ENCODE results near the gene LMX1B. TPM values are rescaled to one million over a fixed set of nuclear protein-coding genes. Genes with fewer than 3 reads are reported as not detected.

The LMX1B gene
- total RNA-seq, 1 donor from 2014 or later: 1.3 TPM

DNA sequence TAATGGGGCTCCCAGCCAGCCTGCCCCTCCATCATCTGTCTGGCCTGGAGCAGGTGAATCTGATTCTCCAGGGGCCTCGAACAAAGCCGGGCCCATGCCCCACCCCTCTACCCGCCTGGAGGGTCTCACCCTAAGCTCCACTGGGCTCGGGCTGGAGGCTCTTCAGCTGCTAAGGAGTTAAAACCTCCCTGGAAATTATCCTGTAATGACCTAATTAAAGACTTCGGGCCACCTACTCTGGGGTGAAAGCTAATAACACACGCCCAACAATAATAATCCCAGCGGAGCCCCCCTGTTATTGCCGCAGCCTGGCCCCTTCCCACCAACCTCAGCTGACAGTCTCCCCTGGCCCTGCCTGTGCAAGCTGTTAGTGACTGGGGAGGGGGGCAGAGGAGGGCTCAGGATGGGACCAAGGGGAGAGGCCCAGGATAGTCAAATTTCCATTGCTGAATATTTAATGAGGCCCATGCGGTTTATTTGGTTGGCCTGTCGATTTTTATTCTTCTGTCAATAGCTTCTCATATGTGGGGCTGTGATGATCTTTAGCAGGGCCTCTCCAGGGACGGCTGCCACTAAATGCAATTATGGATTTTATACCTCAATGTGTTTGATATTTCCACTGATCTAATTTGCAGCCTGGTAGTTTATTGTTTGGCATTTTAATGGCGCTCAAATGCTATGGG lies 25.7 kb downstream of the LMX1B start:
- no peak overlapping the region for H3K4me3 ChIP-seq
- peaks cover 13% of the 10 kb centered on the region for H3K4me1 ChIP-seq
- DNase-seq: no peak
- intact Hi-C loops (cut with micrococcal nuclease): no loop called here
- no peaks in the 10 kb centered on the region for H3K36me3 ChIP-seq
- no peak overlapping the region for H3K27ac ChIP-seq (replicated peaks)
- no peaks in the 10 kb centered on the region for H3K9me3 ChIP-seq (replicated peaks)
- TF ChIP-seq, protein P1, sequence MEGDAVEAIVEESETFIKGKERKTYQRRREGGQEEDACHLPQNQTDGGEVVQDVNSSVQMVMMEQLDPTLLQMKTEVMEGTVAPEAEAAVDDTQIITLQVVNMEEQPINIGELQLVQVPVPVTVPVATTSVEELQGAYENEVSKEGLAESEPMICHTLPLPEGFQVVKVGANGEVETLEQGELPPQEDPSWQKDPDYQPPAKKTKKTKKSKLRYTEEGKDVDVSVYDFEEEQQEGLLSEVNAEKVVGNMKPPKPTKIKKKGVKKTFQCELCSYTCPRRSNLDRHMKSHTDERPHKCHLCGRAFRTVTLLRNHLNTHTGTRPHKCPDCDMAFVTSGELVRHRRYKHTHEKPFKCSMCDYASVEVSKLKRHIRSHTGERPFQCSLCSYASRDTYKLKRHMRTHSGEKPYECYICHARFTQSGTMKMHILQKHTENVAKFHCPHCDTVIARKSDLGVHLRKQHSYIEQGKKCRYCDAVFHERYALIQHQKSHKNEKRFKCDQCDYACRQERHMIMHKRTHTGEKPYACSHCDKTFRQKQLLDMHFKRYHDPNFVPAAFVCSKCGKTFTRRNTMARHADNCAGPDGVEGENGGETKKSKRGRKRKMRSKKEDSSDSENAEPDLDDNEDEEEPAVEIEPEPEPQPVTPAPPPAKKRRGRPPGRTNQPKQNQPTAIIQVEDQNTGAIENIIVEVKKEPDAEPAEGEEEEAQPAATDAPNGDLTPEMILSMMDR (IDR thresholded peaks at IDR 0.05; ENCODE audit: borderline replicate concordance): no peak
- H3K27me3 ChIP-seq (ENCODE audit: low read depth): peaks cover 100% of the 10 kb centered on the region

DNA sequence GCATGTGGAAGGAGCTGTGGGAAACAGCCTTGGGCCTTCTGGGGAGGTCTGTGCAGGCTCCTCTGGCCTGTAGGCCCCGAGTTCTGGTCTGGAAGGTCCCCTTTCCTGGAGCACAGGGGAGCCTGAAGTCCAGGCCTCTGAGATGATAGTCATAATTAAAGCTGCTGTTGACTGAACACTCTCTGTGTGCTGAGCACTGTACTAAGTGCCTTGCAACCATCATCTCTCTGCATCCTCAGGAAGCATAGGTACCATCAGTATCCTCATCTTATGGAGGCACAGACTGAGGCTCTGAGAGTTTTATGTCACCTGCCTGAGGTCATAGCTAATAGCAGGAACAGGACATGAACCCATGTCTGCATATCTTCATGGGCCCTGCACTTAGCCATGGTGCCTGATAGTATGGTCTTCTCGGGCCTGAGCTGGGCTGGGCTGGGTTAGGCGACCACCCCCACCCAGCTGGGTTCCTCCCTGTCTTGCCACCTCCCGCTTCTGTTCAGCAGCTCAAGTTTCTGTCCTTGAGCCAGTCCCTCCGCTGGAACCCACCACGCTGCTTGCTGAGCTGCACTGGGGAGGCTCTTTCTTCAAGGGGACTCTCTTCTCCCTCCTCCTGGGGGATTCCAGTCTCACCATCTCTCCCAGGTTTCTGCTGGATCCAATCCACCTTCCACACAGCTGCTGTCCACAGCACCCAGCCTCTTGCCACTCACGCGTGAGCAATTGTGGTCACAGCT lies 27.6 kb downstream of the LMX1B start:
- H3K27me3 ChIP-seq (ENCODE audit: low read depth): peaks cover 100% of the 10 kb centered on the region
- peaks cover 13% of the 10 kb centered on the region for H3K4me1 ChIP-seq
- no peaks in the 10 kb centered on the region for H3K36me3 ChIP-seq
- no peak for DNase-seq
- H3K4me3 ChIP-seq: no peak overlapping the region
- intact Hi-C loops (cut with micrococcal nuclease): no loop called here
- no peak overlapping the region for H3K27ac ChIP-seq (replicated peaks)
- TF ChIP-seq, protein P1 (IDR thresholded peaks at IDR 0.05; ENCODE audit: borderline replicate concordance): no peak
- no peaks in the 10 kb centered on the region for H3K9me3 ChIP-seq (replicated peaks)

DNA sequence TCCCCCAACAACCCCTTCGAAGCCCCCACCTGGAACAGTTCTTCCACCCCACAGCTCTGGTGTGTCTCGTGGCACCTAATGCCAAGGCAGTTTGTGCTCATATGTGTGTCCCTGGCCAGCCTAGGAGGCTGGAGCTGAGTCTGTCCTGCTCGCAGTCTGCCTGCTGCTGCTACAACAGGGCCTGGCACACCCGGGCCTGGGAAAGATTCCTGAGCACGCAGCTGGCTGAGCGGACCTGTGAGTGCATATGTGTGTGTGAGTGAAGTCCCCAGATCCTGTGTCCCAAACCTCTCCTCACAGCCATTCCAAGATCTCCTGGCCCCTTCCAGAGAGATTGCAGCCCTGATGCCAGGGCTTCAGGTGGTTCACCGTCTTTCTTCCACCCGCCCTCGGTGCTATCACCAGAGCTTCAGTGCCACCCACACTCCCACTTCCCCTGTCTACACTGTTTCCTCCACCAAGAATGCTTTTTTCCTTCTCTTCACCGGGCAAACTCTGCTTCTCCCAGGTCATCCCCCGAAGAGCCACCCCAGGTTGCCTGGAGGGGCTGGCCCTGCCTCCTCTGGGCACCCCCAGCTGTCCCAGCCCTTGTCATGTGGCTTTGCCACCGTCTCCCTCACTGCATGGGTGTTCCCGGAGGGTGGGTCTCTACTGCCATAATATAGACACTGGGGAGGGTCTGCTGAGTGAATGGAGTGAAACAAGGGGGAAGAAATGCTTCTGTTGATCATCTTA lies 28.4 kb downstream of the LMX1B start:
- intact Hi-C loops (cut with micrococcal nuclease): no loop called here
- H3K9me3 ChIP-seq (replicated peaks): no peaks in the 10 kb centered on the region
- H3K27ac ChIP-seq (replicated peaks): no peak overlapping the region
- no peak overlapping the region for H3K4me3 ChIP-seq
- H3K4me1 ChIP-seq: peaks cover 13% of the 10 kb centered on the region
- peaks cover 99% of the 10 kb centered on the region for H3K27me3 ChIP-seq (ENCODE audit: low read depth)
- no peak for DNase-seq
- no peaks in the 10 kb centered on the region for H3K36me3 ChIP-seq
- TF ChIP-seq, protein P1 (IDR thresholded peaks at IDR 0.05; ENCODE audit: borderline replicate concordance): no peak

DNA sequence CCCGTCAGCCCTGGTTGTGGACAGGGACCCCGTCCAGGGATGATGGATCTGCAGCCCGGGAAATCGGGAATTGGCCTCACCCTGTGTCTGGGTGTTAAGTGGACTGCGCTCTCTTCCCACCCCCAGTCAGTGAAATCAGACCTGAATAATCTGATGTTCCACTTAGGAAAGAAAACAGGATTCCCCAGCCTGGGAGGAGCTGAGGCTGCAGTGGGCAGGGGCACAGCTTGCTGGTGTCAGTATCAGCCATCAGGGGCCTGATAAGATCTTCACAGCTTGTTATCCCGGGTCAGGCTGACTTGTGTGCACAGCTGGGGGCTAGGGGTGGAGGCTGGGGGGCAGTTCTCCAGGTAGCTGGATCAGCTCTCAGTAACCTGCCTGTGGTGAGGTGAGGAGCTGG lies 29.1 kb downstream of the LMX1B start:
- H3K4me3 ChIP-seq: no peak overlapping the region
- H3K9me3 ChIP-seq (replicated peaks): no peaks in the 10 kb centered on the region
- H3K36me3 ChIP-seq: no peaks in the 10 kb centered on the region
- TF ChIP-seq, protein P1 (IDR thresholded peaks at IDR 0.05; ENCODE audit: borderline replicate concordance): no peak
- intact Hi-C loops (cut with micrococcal nuclease): no loop called here
- H3K4me1 ChIP-seq: peaks cover 13% of the 10 kb centered on the region
- H3K27me3 ChIP-seq (ENCODE audit: low read depth): peaks cover 99% of the 10 kb centered on the region
- H3K27ac ChIP-seq (replicated peaks): no peak overlapping the region
- DNase-seq: no peak

DNA sequence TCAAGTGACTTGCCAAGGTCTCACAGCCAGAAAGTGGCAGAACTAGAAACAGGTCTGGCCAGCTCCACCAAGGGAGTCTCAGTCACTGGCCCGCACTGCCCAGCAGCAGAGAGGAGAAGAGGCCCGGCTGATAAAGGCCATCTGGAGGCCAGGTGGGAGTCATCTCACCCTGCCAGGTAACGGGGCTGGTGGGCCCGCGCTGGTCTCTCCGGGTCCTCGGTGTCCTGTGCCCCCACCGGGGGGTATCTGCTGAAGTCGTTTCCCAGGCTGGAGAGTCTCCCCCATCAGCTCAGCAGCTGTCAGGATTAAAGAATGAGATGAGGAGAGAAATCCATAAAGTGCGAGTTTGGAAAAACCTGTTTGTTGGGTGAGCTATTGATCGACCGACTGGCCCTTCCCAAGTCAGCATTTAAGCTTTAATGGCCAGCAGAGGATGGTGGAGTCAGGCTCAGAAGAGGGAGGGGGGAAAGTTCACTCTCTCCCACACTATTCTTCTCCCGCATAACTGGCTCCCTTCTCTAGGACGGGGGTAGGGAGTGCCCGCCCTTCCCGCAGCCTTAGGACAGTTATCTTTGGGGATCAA lies 30.3 kb downstream of the LMX1B start:
- no peak for DNase-seq
- no peak overlapping the region for H3K4me3 ChIP-seq
- TF ChIP-seq, protein P1 (IDR thresholded peaks at IDR 0.05; ENCODE audit: borderline replicate concordance): no peak
- H3K4me1 ChIP-seq: peaks cover 1% of the 10 kb centered on the region
- no peaks in the 10 kb centered on the region for H3K9me3 ChIP-seq (replicated peaks)
- peaks cover 99% of the 10 kb centered on the region for H3K27me3 ChIP-seq (ENCODE audit: low read depth)
- H3K27ac ChIP-seq (replicated peaks): no peak overlapping the region
- intact Hi-C loops (cut with micrococcal nuclease): no loop called here
- no peaks in the 10 kb centered on the region for H3K36me3 ChIP-seq
